ENCODE measurements around the gene MRGPRF.

Gene MRGPRF

DNA sequence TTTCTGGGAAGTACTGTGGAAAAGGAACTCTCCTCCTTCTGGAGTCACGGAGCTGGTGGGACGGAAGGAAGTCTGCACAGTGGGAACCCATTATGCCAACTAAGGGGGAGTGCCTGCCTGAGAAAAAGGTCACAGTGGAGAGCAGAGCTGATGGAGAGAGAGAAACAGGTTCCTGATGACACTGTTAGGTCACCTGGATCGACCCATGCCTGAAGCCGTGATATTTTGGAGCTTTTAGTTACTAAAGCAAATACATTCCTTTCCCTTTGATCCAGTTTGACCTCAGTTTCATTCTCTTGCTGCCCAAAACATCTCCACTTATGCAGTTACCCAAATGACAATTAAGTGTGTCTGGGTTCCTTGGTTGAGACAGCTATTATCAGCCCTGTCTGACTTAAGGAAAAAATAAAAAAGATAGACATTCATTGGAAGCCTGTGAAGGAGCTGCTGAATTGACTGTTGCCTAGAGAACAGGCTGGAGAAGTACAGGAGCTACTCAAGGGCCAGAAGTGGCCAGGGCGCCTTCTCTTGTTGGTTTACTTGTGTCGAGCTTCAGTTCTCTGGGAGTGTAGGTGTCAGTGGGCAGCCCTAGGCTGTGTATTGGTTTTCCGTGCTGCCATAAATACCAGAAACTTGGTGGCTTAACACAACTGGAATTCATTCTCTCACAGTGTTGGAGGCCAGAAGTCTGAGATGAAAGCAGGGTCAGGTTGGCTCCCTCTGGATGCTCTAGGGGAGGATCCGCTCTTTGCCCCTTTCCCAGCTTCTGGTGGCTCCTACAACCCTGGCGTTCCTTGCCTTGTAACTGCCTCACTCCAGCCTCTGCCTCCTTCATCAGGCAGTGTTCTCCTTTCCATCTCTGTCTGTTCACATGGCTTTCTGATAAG, 45.9 kb downstream of the MRGPRF start:
- DNase-seq (ENCODE audit: low spot score) (no peak), FAIRE-seq (no peak)

DNA sequence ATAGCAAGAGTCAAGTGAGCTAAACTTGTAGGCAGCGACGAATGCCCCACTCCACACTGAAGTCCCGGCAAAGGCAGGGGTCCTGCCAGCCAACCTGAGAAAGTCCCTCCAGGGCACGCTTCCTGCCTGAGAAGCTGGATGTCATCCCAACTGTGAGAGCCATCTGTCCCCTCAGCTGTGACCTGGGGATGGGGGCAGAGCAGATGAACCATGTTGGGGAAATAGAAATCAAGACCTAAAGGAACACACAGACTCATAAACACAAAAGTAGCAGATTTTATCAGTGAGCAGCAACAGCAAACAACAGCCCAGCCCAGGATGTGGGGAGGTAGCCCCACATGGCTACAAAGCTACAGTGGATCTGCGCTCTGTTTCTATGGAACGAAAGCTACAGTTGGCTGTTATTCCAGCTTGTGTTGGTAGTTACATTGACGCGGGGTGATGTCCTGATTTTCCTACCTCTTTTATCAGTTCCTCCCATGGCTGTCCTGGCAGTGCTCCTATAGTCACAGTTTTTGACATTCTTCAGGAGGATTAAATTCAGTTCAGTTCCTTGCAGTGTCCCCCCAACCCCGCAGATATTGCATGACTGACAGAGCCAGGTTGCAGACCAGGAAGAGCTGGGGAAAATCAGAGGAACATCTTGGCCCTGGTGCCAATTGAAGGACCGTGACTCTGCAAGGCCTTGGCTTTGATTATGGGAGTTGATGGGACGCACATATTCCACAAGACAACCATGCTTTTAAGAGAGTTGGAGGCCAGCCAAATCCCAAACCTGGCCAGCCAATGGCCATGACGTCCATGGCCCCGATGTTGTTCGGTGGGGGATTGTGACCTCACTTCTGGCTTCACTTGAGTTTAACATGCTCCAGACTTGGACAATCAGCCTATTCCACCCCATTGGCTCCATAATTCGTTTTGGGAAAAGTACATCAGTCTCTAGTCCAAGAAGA, 46.9 kb downstream of the MRGPRF start:
- DNase-seq (ENCODE audit: low spot score) (no peak), FAIRE-seq (no peak)

DNA sequence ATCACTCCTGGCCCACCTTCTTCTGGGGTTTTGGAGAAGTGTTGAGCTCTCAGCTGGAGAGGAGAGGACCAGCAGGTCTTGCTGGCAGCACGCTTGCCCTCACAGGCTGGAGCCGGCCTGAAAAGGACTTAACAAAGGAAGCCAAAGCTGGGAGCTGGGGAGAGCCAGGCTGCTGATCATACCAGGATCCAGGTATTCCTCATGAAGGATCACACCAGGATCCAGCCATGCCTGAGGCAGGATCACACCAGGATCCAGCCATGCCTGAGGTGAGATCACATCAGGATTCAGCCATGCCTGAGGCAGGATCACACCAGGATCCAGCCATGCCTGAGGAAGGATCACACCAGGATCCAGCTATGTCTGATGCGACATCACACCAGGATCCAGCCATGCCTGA, 49.3 kb downstream of the MRGPRF start:
- DNase-seq (ENCODE audit: low spot score): no peak

DNA sequence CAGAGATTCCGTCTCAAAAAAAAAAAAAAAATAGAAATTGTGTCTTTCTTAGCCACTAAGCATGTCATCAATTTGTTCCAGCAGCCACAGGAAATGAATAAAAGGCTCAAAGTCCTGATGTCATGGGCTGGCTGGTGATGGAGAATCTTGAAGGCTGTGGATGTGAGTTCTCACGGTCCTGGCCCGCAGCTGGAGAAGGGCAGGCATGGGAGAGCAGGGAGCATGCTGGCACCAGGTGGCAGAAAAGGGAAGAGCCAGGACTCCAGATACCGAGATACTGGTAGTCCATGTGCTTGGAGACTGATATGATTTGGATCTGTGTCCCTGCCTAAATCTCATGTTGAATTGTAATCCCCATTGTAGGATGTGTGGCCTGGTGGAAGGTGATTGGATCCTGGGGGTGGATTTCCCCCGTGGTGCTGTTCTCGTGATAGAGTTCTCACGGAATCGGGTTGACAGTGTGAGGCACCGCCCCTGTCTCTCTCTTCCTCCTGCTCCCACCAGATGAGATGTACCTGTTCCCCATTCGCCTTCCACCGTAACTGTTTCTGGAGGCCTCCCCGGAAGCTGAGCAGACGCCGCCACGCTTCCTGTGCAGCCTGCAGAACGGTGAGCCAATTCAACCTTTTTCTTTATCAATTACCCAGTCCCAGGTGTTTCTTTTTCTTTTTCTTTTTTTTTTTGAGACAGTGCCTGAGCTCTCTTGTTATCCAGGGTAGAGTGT, 50.4 kb downstream of the MRGPRF start:
- no peak for FAIRE-seq
- DNase-seq (ENCODE audit: low spot score): no peak

More for the DNA sequence above, 49.3 kb downstream of the MRGPRF start:
- peak; percentile 99 for FAIRE-seq

DNA sequence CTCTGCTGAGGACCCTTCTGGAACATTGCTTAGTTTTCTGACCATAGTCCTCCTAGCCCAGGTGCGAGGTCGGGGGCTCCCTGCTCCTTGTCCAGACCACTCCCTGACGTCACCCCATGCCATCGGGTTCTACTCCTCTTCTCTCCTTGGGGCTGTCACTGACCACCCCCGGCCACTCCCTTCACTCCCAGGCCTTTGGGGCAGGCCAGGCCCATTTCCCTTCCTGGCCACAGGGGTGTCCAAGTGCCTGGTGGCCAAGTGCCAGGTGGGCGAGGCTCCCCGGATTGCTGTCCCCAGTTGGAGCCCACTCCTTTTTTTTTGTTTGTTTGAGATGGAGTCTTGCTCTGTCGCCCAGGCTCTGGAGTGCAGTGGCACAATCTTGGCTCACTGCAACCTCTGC, 51.8 kb downstream of the MRGPRF start:
- no peak for FAIRE-seq
- DNase-seq (ENCODE audit: low spot score): no peak

DNA sequence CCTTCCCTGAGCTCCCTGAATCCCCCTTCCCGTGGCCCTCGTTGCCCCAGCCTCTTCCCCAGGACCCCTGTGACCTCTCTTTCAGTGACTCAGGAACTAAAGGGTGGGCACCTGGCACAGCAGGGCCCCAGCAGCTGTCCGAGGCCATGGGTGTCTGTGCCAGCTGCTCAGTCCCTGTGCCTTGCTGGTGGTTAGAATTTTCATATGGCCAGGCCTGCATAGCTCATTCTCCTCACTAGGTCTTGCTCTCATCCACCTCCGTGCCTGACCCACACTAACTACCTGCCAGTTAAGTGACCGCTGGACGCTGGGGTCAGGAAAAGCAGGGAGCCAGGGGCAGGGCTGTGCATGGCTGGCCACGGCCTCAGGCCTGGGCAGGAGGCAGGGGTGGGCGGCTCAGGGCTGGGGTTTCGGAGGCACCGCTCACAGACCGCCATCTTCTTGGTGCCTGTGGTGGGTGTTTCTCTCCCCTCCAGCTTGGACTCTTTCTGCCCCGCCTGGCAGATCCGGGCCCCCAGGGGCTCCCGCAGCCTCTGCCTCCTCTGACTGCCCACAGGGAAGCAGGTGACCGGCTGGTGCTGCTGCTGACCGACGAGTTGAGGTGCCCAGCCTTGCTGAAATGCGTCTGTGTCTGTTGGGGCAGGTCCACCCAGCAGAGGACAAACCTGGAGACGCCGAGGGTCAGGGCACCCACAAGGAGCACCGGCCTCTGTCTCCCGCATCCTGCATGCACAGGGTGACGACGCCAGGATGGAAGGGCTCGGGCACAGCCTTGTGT, 52.6 kb downstream of the MRGPRF start:
- no peak for FAIRE-seq
- no peak for DNase-seq (ENCODE audit: low spot score)

DNA sequence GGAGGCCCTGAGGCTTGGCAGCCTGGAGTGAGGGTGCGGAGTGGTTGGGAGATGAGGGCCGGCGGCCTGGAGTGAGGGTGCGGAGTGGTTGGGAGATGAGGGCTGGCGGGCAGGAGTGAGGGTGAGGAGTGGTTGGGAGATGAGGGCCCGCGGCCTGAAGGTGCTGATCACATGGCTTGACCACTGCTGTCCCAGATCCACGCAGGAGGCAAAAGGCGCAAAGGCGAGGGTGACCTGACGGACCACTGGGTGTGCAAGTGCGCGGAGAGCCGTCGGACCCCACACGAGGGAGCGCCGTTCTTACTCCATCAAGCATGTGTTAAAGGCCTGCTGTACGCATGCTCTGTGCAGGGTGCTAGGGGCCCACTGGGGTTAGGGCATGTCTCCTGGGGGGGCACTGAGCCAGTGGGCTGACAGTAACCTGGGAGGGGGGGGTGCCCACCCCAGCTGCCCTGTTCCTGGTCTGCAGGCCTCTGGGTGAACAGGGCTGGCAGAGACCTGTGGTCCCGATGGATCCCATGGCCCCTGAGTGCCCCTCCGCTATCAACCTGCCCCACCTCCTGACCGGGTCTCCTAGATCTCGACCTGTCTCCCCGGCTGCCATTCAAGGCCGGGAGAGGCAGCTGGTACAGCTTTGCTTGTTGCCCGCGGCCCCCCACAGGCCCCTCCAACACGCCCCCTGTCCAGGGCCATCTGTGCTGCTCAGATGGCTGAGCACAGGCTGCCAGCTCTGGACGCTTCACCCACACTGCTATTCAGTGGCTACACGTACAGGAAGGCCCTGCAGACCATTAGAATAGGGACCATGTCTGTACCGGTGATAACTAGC, 53.4 kb downstream of the MRGPRF start:
- FAIRE-seq (no peak), DNase-seq (ENCODE audit: low spot score) (no peak)

DNA sequence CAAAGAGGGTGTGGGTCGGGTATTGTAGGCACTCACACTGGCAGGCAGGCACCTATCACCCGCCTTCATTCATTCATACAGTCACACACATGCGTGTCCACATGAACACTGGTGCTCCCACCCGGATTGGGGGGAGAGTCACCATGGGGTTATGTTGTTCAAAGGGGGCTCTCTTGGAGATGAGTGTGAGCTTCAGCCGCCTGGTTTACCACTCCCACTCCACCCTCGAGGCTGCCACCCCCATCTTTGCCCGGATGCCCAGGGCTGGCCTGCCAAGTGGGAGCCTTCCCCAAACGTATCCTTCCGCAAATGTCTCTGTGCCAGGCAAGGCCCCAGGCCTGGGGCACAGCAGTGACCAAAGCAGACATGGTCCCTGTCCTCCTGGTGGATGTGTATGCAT, 54.8 kb downstream of the MRGPRF start:
- DNase-seq (ENCODE audit: low spot score) (no peak), FAIRE-seq (no peak)

DNA sequence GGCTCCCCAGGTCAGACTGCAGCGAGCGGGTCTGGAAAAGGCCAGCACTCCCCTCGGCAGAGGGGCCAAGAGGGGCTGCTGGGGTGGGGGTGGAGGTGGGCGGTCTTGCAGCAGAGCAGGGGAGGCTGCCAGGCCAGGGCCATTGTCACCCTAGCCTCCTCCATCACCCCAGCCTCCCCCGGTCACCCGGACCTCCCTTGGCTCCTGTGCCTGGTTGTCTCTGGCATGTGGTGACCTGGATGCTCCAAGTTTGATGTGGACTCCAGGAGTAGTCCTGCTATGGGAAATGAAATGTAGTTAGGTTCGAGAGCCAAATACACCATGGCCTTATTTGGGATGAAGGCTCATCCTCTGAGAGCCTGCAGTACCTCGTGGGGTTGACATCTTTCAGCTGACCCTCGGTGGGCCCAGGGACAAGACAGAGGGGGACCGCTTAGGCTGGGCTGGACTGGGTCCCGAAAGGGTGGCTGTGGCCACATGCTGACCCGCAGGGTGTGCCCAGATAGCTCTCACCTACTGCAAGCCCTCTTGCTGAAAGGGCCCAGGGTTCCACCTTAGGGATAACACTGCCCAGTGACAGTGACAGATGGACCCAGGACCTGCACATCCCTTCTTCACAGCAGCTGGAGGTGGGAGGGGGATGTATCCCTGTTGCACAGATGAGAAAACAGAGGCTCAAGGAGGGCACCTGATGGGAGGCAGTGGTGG, 56.3 kb downstream of the MRGPRF start:
- FAIRE-seq (no peak), DNase-seq (ENCODE audit: low spot score) (no peak)

DNA sequence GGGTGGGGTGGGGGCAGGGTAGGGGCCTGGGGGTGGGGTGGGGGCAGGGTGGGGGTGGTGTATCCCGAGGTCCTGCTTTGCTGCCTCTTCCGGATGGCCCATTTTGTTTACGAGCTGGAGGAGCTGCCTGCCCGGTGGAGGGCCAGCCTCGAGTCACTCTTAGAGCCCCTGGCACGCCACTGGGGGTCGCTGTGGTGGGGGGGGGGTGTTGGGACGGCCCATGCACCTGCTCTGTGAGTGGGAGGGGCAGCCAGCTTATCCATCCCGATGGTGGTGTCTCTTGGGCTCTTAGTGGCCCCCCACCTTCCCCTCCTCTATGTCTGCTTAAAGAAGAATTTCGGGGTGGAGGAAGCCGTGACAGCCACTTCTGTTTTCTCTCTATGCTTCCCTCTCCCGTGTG, 56.9 kb downstream of the MRGPRF start:
- peak; percentile 44 for DNase-seq (ENCODE audit: low spot score)
- no peak for FAIRE-seq

DNA sequence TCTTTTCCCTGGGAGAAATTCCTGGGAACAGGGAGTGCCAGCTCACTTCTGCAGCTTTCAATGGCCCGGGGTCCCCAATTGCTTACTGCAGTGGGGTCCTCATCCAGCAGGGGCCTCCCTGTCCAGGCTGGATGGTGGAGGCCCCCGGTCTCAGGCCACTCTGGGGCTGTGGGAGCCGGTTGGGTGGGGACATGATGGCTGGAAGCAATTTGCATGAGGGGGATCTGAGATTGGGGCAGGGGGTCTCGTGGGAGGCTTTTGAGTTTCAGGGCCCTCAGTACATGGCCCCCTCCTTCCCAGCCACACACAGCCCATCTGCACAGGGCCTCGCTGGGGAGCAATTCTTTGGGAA, 57.5 kb downstream of the MRGPRF start:
- no peak for FAIRE-seq
- no peak for DNase-seq (ENCODE audit: low spot score)

DNA sequence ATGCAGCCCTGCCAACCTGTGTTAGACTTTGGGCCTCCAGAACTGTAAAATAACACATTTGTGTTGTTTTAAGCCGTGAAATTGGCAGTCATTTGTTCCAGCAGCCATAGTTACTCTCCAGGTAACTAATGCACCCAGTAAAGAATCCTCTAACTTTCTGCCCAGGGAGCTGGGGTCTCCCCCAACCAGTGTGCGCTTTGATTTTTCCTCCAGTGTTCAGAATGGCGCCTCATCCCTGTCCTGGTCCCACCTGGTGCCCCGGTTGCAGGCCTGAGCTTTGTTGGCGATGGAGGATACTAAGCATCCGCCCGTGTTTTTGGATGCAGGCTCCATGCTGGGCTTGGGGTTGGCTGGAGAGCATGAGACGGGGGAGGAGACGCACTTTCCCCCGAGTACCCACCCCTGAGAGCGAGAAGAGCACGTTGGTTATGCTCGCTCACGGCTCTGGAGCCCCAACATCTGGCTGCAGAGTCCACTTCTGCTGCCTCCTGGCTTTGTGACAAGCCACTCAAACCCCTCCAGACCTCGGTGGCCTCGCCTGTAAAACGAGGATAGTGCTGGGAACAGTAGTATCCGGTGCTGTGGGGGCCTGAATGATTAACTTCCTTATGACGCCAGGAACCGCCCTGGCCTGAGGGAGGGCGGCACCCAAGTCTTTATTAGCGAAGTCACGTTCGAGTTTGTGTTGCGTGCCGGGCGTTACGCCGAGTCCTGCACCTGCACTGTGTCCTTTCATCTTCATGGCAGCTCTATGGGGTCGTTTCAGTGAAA, 58.0 kb downstream of the MRGPRF start:
- DNase-seq (ENCODE audit: low spot score) (no peak), FAIRE-seq (no peak)

Data from urothelium cell line (cell line).